Gastroesophageal sphincter (tissue), 4 donors: ENCODE data around the gene ZSCAN2. TPM values are rescaled to one million over a fixed set of nuclear protein-coding genes. Genes with fewer than 3 reads are reported as not detected.

Source experiments
- ATAC-seq: fragments of 150-250 bp; one replicate; pipeline ENCODE4 v1.9.1; 2016; ENCODE audit warnings: mild to moderate bottlenecking, moderate library complexity
- H3K27ac ChIP-seq, 4 donors: fragments of 200-600 bp; sonication (generic) in 3 of 4; 1 replicate in 3 of 4; 2 replicates in 1 of 4; pipeline ENCODE4 v1.5.1; 2016 to 2019
- H3K27me3 ChIP-seq: fragments of 200-600 bp; sonication (generic); one replicate; pipeline ENCODE4 v1.5.1; 2019
- H3K36me3 ChIP-seq, 2 donors: fragments of 200-600 bp; sonication (generic); one replicate each; pipeline ENCODE4 v1.5.1; 2019; ENCODE audit warnings: control low read depth in 1 of 2
- H3K4me1 ChIP-seq, 3 donors: fragments of 200-600 bp; sonication (generic); 1 replicate in 2 of 3; 2 replicates in 1 of 3; pipeline ENCODE4 v1.5.1; 2016 to 2019; ENCODE audit warnings: control low read depth in 2 of 3
- H3K4me3 ChIP-seq, 2 donors: fragments of 200-600 bp; sonication (generic); one replicate each; pipeline ENCODE4 v1.5.1; 2019; ENCODE audit warnings: mild to moderate bottlenecking in 1 of 2, moderate library complexity in 1 of 2
- H3K9me3 ChIP-seq, 3 donors: fragments of 200-600 bp; sonication (generic); one replicate each; pipeline ENCODE4 v1.5.1; 2017 to 2019; ENCODE audit warnings: control low read depth in 2 of 3
- CTCF ChIP-seq, 4 experiments: fragments of 200-600 bp in 2 of 4; fragments of 450-650 bp in 2 of 4; sonication (generic) in 1 of 4; IDR thresholded peaks; one replicate each; pipeline ENCODE4 v1.5.1; 2017 to 2019; ENCODE audit warnings: antibody characterized with exemption in 4 of 4, mild to moderate bottlenecking in 2 of 4, moderate library complexity in 2 of 4
- EP300 ChIP-seq: sonication (generic); formaldehyde crosslinking; IDR thresholded peaks from one replicate; pipeline ENCODE4 v1.6.1; 2017; ENCODE audit warnings: antibody characterized with exemption, mild to moderate bottlenecking
- POLR2A ChIP-seq, 2 donors: fragments of 450-650 bp; IDR thresholded peaks; one replicate each; pipeline ENCODE4 v1.6.1; 2017; ENCODE audit warnings: antibody characterized with exemption in 2 of 2, mild to moderate bottlenecking in 2 of 2, moderate library complexity in 1 of 2
- POLR2AphosphoS5 ChIP-seq: sonication (generic); formaldehyde crosslinking; IDR thresholded peaks from one replicate; pipeline ENCODE4 v1.6.1; 2017; ENCODE audit warnings: antibody characterized with exemption
- WGBS, 2 donors: methylation state at CpG; one replicate each; pipeline ENCODE4 v1.1.5; 2018; ENCODE audit warnings: low coverage in 1 of 2; 5-methylcytosine and 5-hydroxymethylcytosine counted together
- total RNA-seq, 4 donors: library from RNA; depleted of rRNA; stranded (reverse); fragments of >200 nt; gene quantifications; one replicate each; pipeline ENCODE4 v1.1.0, GENCODE V29; 2016

The ZSCAN2 gene
- total RNA-seq, 4 donors from 2014 or later = 3.5 to 13.8 (median 7.1) TPM

DNA sequence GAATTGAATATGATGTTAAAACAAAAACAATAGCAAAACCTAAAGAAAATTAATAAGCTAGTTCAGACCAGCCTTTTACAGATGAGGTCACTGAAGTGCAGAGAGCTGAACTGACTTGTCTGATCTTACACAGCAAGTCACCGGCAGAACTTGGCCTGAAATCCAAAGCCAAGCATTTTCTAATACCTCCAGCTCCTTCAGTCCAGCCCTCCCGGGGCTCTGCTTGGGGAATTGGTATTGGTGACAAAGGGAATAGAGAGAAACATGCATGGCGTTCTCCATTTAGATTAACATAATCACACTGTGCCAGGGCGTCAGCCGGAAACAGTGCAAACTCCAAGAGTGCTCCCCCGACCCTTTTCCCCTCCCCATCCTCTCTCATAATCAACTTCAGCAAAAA, 14.1 kb upstream of the ZSCAN2 start:
- H3K4me1 ChIP-seq = peaks cover 0 to 12% (median 3%) of the 10 kb centered on the region in 3 donors
- no peaks in the 10 kb centered on the region for H3K36me3 ChIP-seq
- no peaks in the 10 kb centered on the region for H3K27me3 ChIP-seq
- TF ChIP-seq POLR2A (IDR thresholded peaks at IDR 0.05) = no peak
- TF ChIP-seq EP300 = no peak
- TF ChIP-seq CTCF (IDR thresholded peaks at IDR 0.05) = no peak
- TF ChIP-seq POLR2AphosphoS5 = no peak
- 63 to 100% methylated on average over 1 to 5 of the region's 6 CpGs for WGBS, 2 donors
- no peaks in the 10 kb centered on the region for H3K9me3 ChIP-seq
- H3K4me3 ChIP-seq = no peak overlapping the region
- ATAC-seq = no peak
- no peak overlapping the region for H3K27ac ChIP-seq

GRCh38 chr15:84588053-84588874, 12.5 kb upstream of the ZSCAN2 start:
- H3K27ac ChIP-seq = no peak overlapping the region

DNA sequence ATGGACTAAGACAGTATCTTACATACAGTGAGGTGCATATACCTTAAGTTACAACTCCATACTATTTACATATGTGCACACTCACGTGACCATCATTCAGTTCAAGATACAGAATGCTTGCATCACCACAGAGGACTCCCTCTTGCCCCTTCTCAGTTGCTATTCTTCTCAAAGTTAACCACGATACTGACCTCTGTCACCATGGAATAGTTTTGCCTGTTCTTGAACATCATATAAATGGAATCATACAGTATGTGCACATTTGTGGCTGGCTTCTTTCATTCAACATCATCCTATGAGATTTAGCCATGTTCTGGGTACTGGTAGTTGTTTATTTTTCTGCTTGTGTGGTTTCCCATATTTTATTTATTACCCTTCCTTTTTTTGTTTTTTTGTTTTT, 10.4 kb upstream of the ZSCAN2 start:
- H3K4me1 ChIP-seq = peaks cover 0 to 12% (median 3%) of the 10 kb centered on the region in 3 donors
- 86 to 88% methylated on average over 2 of the region's 2 CpGs for WGBS, 2 donors
- TF ChIP-seq POLR2A (IDR thresholded peaks at IDR 0.05) = no peak
- TF ChIP-seq EP300 = no peak
- no peak for TF ChIP-seq CTCF (IDR thresholded peaks at IDR 0.05)
- TF ChIP-seq POLR2AphosphoS5 = no peak
- no peak for ATAC-seq
- no peaks in the 10 kb centered on the region for H3K36me3 ChIP-seq
- no peak overlapping the region for H3K4me3 ChIP-seq
- no peak overlapping the region for H3K27ac ChIP-seq
- H3K27me3 ChIP-seq = no peaks in the 10 kb centered on the region
- H3K9me3 ChIP-seq = no peaks in the 10 kb centered on the region

More at GRCh38 chr15:84588053-84588874, 12.5 kb upstream of the ZSCAN2 start:
- Histone ChIP-seq H3K27me3 (no peaks in the 10 kb centered on the region), H3K4me3 (peak overlapping the region in 1 of 2 donors; percentile 34), H3K9me3 (no peaks in the 10 kb centered on the region), H3K36me3 (no peaks in the 10 kb centered on the region), H3K4me1 (peaks cover 0 to 12% (median 3%) of the 10 kb centered on the region in 3 donors)
- 30% methylated on average over 12 to 18 of the region's 26 CpGs for WGBS, 2 donors
- TF ChIP-seq EP300 (no peak), CTCF (IDR thresholded peaks at IDR 0.05) (peak; percentile 56 to 97 (median 80)), POLR2A (IDR thresholded peaks at IDR 0.05) (no peak), POLR2AphosphoS5 (no peak)
- peak; percentile 98 for ATAC-seq

DNA sequence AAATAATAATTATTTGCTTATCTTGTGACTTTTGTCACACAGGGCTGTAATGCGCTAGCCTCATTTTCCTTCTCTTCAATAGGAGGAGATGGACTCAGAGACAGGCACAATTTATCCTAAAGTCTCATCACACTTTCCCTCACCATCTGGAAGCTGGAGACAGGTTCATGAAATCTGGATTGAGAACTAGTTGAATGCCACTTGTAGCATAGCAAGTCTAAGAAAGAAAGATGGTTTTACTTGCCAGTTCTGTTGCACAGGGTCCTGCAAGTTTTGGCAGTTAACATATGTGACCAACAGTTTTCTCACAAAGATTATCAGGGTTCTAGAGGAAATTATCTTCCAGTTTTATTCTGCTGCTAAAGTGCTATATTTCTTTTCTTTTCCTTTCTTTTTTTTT, 9.0 kb upstream of the ZSCAN2 start:
- no peak for TF ChIP-seq EP300
- no peak for TF ChIP-seq POLR2A (IDR thresholded peaks at IDR 0.05)
- no peak for TF ChIP-seq CTCF (IDR thresholded peaks at IDR 0.05)
- TF ChIP-seq POLR2AphosphoS5 = no peak
- WGBS, 2 donors = 100% methylated on average over 1 of the region's 1 CpG
- Histone ChIP-seq H3K27ac (no peak overlapping the region), H3K27me3 (no peaks in the 10 kb centered on the region), H3K4me3 (no peak overlapping the region), H3K9me3 (no peaks in the 10 kb centered on the region), H3K36me3 (no peaks in the 10 kb centered on the region), H3K4me1 (peaks cover 0 to 12% (median 3%) of the 10 kb centered on the region in 3 donors)
- no peak for ATAC-seq
